RWPE1 (cell line): ENCODE measurements around the gene PRKACG.

Source experiments
- CTCF ChIA-PET: fragments of 350-600 bp; sonication (Branson Sonifier 250); formaldehyde crosslinking; extraction: SDS; loops from one replicate; lab custom pipeline; 2021; lab: Yijun Ruan, JAX
- POLR2A ChIA-PET: fragments of 400-600 bp; formaldehyde crosslinking; extraction: SDS; loops from one replicate; lab custom pipeline; 2020; ENCODE audit warnings: antibody characterized with exemption; ENCODE audit not compliant: low non-redundant PET; lab: Yijun Ruan, JAX
- DNase-seq: peaks from one replicate; pipeline ENCODE4 v3.0.0; 2012; ENCODE audit warnings: low spot score
- H3K27ac ChIP-seq: fragments of 450-650 bp; 2 replicates; pipeline ENCODE4 v1.5.1; 2017
- CTCF ChIP-seq: fragments of 450-650 bp; conservative IDR thresholded peaks from 2 replicates; pipeline ENCODE4 v1.5.1; 2017; ENCODE audit warnings: low read depth, mild to moderate bottlenecking

Gene PRKACG

GRCh38 chr9:69001921-69002320 lies 12.0 kb downstream of the PRKACG start:
- ChIA-PET CTCF (no interaction called here), POLR2A (no interaction called here)
- no peak overlapping the region for H3K27ac ChIP-seq
- no peak for DNase-seq
- TF ChIP-seq CTCF = no peak

GRCh38 chr9:68999393-69000105 lies 14.4 kb downstream of the PRKACG start:
- ChIA-PET POLR2A (no interaction called here), CTCF (interaction anchor here (0.5 to 1.3 kb wide), 24 partner anchors 10 to 1952 kb away, joined by 3 to 18 read pairs (median 3); no protein-coding TSS in a partner anchor)
- no peak overlapping the region for H3K27ac ChIP-seq
- TF ChIP-seq CTCF = peak; percentile 65
- peak; percentile 76 for DNase-seq

- ChIA-PET POLR2A (no interaction called here), CTCF (interaction anchor here (0.5 to 1.3 kb wide), 10 partner anchors 11 to 415 kb away, joined by 3 to 8 read pairs (median 4); no protein-coding TSS in a partner anchor)
- H3K27ac ChIP-seq = no peak overlapping the region
- DNase-seq = no peak
- no peak for TF ChIP-seq CTCF
Measured at GRCh38 chr9:68998812-68999211, 15.1 kb downstream of the PRKACG start.

GRCh38 chr9:68998385-68998784 lies 15.5 kb downstream of the PRKACG start:
- H3K27ac ChIP-seq = no peak overlapping the region
- TF ChIP-seq CTCF = no peak
- no peak for DNase-seq
- POLR2A ChIA-PET = interaction anchor here (0.7 kb wide), 1 partner anchor 219 kb away, joined by 4 read pairs; no protein-coding TSS in a partner anchor
- CTCF ChIA-PET = interaction anchor here (1.0 kb wide), 1 partner anchor 13 kb away, joined by 3 read pairs; no protein-coding TSS in a partner anchor

GRCh38 chr9:68997666-68998065 lies 16.2 kb downstream of the PRKACG start:
- POLR2A ChIA-PET = interaction anchor here (0.7 kb wide), 1 partner anchor 218 kb away, joined by 4 read pairs; no protein-coding TSS in a partner anchor
- TF ChIP-seq CTCF = no peak
- DNase-seq = no peak
- CTCF ChIA-PET = interaction anchor here (0.6 to 1.0 kb wide), 3 partner anchors 12 to 350 kb away, joined by 3 read pairs; no protein-coding TSS in a partner anchor
- H3K27ac ChIP-seq = no peak overlapping the region

GRCh38 chr9:68996462-68996861 lies 17.5 kb downstream of the PRKACG start:
- H3K27ac ChIP-seq = no peak overlapping the region
- no peak for DNase-seq
- ChIA-PET CTCF (no interaction called here), POLR2A (no interaction called here)
- no peak for TF ChIP-seq CTCF
